Measurements from ENCODE around the gene C6orf132. TPM values are rescaled to one million over a fixed set of nuclear protein-coding genes. Genes with fewer than 3 reads are reported as not detected.

C6orf132 gene
- total RNA-seq, 4 donors from 2014 or later = 26.1 to 96.9 (median 43.2) TPM

GRCh38 chr6:42140756-42141602, 1.4 kb downstream of the C6orf132 start:
- WGBS, 2 donors (ENCODE audit: low coverage in 1 of 2) = 55 to 65% methylated on average over 4 to 9 of the region's 9 CpGs
- Histone ChIP-seq H3K27me3 (peaks cover 20% of the 10 kb centered on the region), H3K36me3 (no peaks in the 10 kb centered on the region), H3K27ac (peak overlapping the region; percentile 83 to 92 (median 88)), H3K4me1 (peaks cover 12 to 66% (median 41%) of the 10 kb centered on the region in 4 donors), H3K4me3 (peak overlapping the region; percentile 11 to 71 (median 56)), H3K9me3 (no peaks in the 10 kb centered on the region)
- in situ Hi-C loops (cut with MboI; ENCODE audit: low pct_ligation_motif_present in 1 of 4, low pct_unique_long_range_greater_than_20kb in 1 of 4, low sequenced_read_pairs in 3 of 4) (no loop called here), intact Hi-C loops (cut with DNase I; ENCODE audit: low total_unique reads) (no loop called here)
- TF ChIP-seq POLR2AphosphoS5 (IDR thresholded peaks at IDR 0.05) = no peak
- no peak for DNase-seq

- H3K27ac ChIP-seq = peak overlapping the region; percentile 83 to 92 (median 88)
- in situ Hi-C loops (cut with MboI; ENCODE audit: low pct_ligation_motif_present in 1 of 4, low pct_unique_long_range_greater_than_20kb in 1 of 4, low sequenced_read_pairs in 3 of 4) (no loop called here), intact Hi-C loops (cut with DNase I; ENCODE audit: low total_unique reads) (no loop called here)
- peak; percentile 81 for TF ChIP-seq POLR2A (IDR thresholded peaks at IDR 0.05)
- no peak for TF ChIP-seq CTCF (IDR thresholded peaks at IDR 0.05)
- TF ChIP-seq POLR2AphosphoS5 (IDR thresholded peaks at IDR 0.05) = peak; percentile 23 to 91 (median 70)
- no peak for TF ChIP-seq EP300 (IDR thresholded peaks at IDR 0.05; ENCODE audit: low read depth)
- WGBS, 2 donors (ENCODE audit: low coverage in 1 of 2) = 62% methylated on average over 5 of the region's 5 CpGs; no CpG with 5 or more reads in 1 of the 2 donors
- H3K4me1 ChIP-seq = peaks cover 12 to 66% (median 41%) of the 10 kb centered on the region in 4 donors
- peaks cover 20% of the 10 kb centered on the region for H3K27me3 ChIP-seq
- H3K36me3 ChIP-seq = no peaks in the 10 kb centered on the region
- no peaks in the 10 kb centered on the region for H3K9me3 ChIP-seq
- no peak overlapping the region for H3K4me3 ChIP-seq
- DNase-seq = peak; percentile 86
Measured at GRCh38 chr6:42140032-42140431, 2.4 kb downstream of the C6orf132 start.

GRCh38 chr6:42138630-42139619, 3.5 kb downstream of the C6orf132 start:
- no peak for DNase-seq
- Histone ChIP-seq H3K27me3 (peaks cover 20% of the 10 kb centered on the region), H3K36me3 (no peaks in the 10 kb centered on the region), H3K4me3 (no peak overlapping the region), H3K9me3 (no peaks in the 10 kb centered on the region), H3K27ac (peak overlapping the region; percentile 83 to 92 (median 88)), H3K4me1 (peaks cover 12 to 66% (median 41%) of the 10 kb centered on the region in 4 donors)
- in situ Hi-C loops (cut with MboI; ENCODE audit: low pct_ligation_motif_present in 1 of 4, low pct_unique_long_range_greater_than_20kb in 1 of 4, low sequenced_read_pairs in 3 of 4) = no loop called here
- WGBS, 2 donors (ENCODE audit: low coverage in 1 of 2) = 37 to 47% methylated on average over 2 to 9 of the region's 9 CpGs
- intact Hi-C loops (cut with DNase I; ENCODE audit: low total_unique reads) = no loop called here
- TF ChIP-seq POLR2A (IDR thresholded peaks at IDR 0.05) = no peak
- TF ChIP-seq POLR2AphosphoS5 (IDR thresholded peaks at IDR 0.05) = peak in 1 of 3 donors; percentile 12

- intact Hi-C loops (cut with DNase I; ENCODE audit: low total_unique reads) (no loop called here), in situ Hi-C loops (cut with MboI; ENCODE audit: low pct_ligation_motif_present in 1 of 4, low pct_unique_long_range_greater_than_20kb in 1 of 4, low sequenced_read_pairs in 3 of 4) (no loop called here)
- Histone ChIP-seq H3K9me3 (no peaks in the 10 kb centered on the region), H3K27ac (peak overlapping the region; percentile 83 to 92 (median 88)), H3K4me3 (no peak overlapping the region), H3K36me3 (peaks cover 0 to 2% (median 0%) of the 10 kb centered on the region in 4 donors), H3K4me1 (peaks cover 12 to 65% (median 41%) of the 10 kb centered on the region in 4 donors), H3K27me3 (peaks cover 15% of the 10 kb centered on the region)
- no peak for DNase-seq
- TF ChIP-seq POLR2A (IDR thresholded peaks at IDR 0.05) (no peak), CTCF (IDR thresholded peaks at IDR 0.05) (no peak), POLR2AphosphoS5 (IDR thresholded peaks at IDR 0.05) (no peak), EP300 (IDR thresholded peaks at IDR 0.05; ENCODE audit: low read depth) (no peak)
- WGBS, 2 donors (ENCODE audit: low coverage in 1 of 2) = 94 to 100% methylated on average over 2 to 6 of the region's 6 CpGs
Measured at GRCh38 chr6:42138190-42138589, 4.2 kb downstream of the C6orf132 start.
